PC-3 (cell line): ENCODE results near the gene FAM98B.

Experiments
- CTCF ChIP-seq: fragments of 300-600 bp; sonication (generic); conservative IDR thresholded peaks from 2 replicates; pipeline ENCODE4 v1.5.1; 2017; ENCODE audit warnings: antibody characterized with exemption, low read depth, mild to moderate bottlenecking, low read length
- EZH2 ChIP-seq: fragments of 300-600 bp; sonication (generic); IDR thresholded peaks from one replicate; pipeline ENCODE4 v1.6.1; 2017; ENCODE audit warnings: antibody characterized with exemption, mild to moderate bottlenecking, low read length; ENCODE audit not compliant: unreplicated experiment
- EZH2phosphoT487 ChIP-seq: fragments of 300-600 bp; sonication (generic); IDR thresholded peaks from 2 replicates; pipeline ENCODE4 v1.6.1; 2018; ENCODE audit warnings: mild to moderate bottlenecking, antibody characterized with exemption, low read length, borderline replicate concordance

- TF ChIP-seq CTCF, result no peak
- no peak for TF ChIP-seq EZH2
- no peak for TF ChIP-seq EZH2phosphoT487
These were observed 49.6 kb downstream of the FAM98B start for GRCh38 chr15:38503496-38503895.
